Activated naive CD4-positive, alpha-beta T cell treated with anti-CD3 and anti-CD28 coated beads, Interleukin-2, amount 50 U/mL, for 16 hours (primary cell): ENCODE results near the gene ADK.
"Not testable (repeated sequence)": the region's sequence is repeated elsewhere in the genome, so short reads cannot be mapped to it uniquely, and the experiment has no call there.

ENCODE experiments used
- DNase-seq: peaks from one replicate; pipeline ENCODE4 v3.0.0-alpha.2; 2020

ADK gene

GRCh38 chr10:74146980-74147379 lies 4.0 kb upstream of the ADK start:
- DNase-seq = not testable (repeated sequence)

- peak; percentile 82 for DNase-seq
Observed at GRCh38 chr10:74150204-74150989, 624 bp upstream of the ADK start, which contains the start of gene AP3M1. Gene AP3M1 (minus strand): TSS chr10:74150828. CDS start chr10:74138379, 12,449 bp downstream.

- DNase-seq = no peak
Observed at GRCh38 chr10:74151879-74152722, 1.1 kb downstream of the ADK start.

GRCh38 chr10:74153123-74153522 lies 2.1 kb downstream of the ADK start:
- no peak for DNase-seq

GRCh38 chr10:74153676-74154075 lies 2.7 kb downstream of the ADK start:
- no peak for DNase-seq

- DNase-seq = no peak
Observed at GRCh38 chr10:74156919-74157289, 5.9 kb downstream of the ADK start.

GRCh38 chr10:74160013-74160412 lies 9.0 kb downstream of the ADK start:
- no peak for DNase-seq

- DNase-seq = no peak
Observed at GRCh38 chr10:74163319-74164068, 12.5 kb downstream of the ADK start.

GRCh38 chr10:74164716-74165529 lies 13.9 kb downstream of the ADK start:
- no peak for DNase-seq

- DNase-seq = no peak
Observed at GRCh38 chr10:74165530-74165901, 14.5 kb downstream of the ADK start.

- DNase-seq = no peak
Observed at GRCh38 chr10:74167443-74167842, 16.4 kb downstream of the ADK start.

GRCh38 chr10:74171625-74172024 lies 20.6 kb downstream of the ADK start:
- no peak for DNase-seq

- DNase-seq = no peak
Observed at GRCh38 chr10:74174521-74174920, 23.5 kb downstream of the ADK start.

GRCh38 chr10:74175510-74176379 lies 24.7 kb downstream of the ADK start:
- no peak for DNase-seq

- DNase-seq = peak; percentile 98
Observed at GRCh38 chr10:74176380-74177139, 25.5 kb downstream of the ADK start.

- DNase-seq = peak; percentile 57
Observed at GRCh38 chr10:74177140-74177677, 26.2 kb downstream of the ADK start.

GRCh38 chr10:74178042-74178791 lies 27.2 kb downstream of the ADK start:
- no peak for DNase-seq

GRCh38 chr10:74179111-74179710 lies 28.2 kb downstream of the ADK start:
- no peak for DNase-seq

GRCh38 chr10:74186678-74187077 lies 35.7 kb downstream of the ADK start:
- no peak for DNase-seq
